ENCODE data around the gene HS3ST5. TPM values are rescaled to one million over a fixed set of nuclear protein-coding genes. Genes with fewer than 3 reads are reported as not detected.

HS3ST5 gene
- polyA plus RNA-seq, 3 donors, result not detected

GRCh38 chr6:114361036-114361435, 18.2 kb upstream of the HS3ST5 start:
- Mint-ChIP-seq H3K4me3 (no peak overlapping the region), H3K36me3 (no peaks in the 10 kb centered on the region), H3K9me3 (peaks cover 0 to 5% (median 2%) of the 10 kb centered on the region in 7 donors), H3K27ac (no peak overlapping the region), H3K4me1 (no peaks in the 10 kb centered on the region), H3K27me3 (ENCODE audit: low read depth in 3 of 3) (peaks cover 0 to 3% (median 0%) of the 10 kb centered on the region in 3 donors)
- Histone ChIP-seq H3K9me3 (replicated peaks in 1 of 2; ENCODE audit: control insufficient read depth in 1 of 2, insufficient read depth in 1 of 2, low read length in 2 of 2) (no peaks in the 10 kb centered on the region), H2AFZ (ENCODE audit: insufficient read depth, low read depth, low read length, poor library complexity, severe bottlenecking) (no peak overlapping the region), H3K4me3 (replicated peaks in 1 of 3; ENCODE audit: low read depth in 2 of 3, low read length in 3 of 3) (no peak overlapping the region), H3K4me2 (replicated peaks; ENCODE audit: extremely low read depth, low read length, poor library complexity, severe bottlenecking) (no peak overlapping the region), H3K36me3 (replicated peaks in 1 of 2; ENCODE audit: control insufficient read depth in 1 of 2, insufficient read depth in 2 of 2, low read length in 2 of 2) (no peaks in the 10 kb centered on the region), H3K79me2 (ENCODE audit: insufficient read depth, low read length) (no peaks in the 10 kb centered on the region), H3K27ac (ENCODE audit: low read depth in 1 of 2, low read length in 2 of 2) (no peak overlapping the region), H4K20me1 (ENCODE audit: insufficient read depth, low read length) (no peaks in the 10 kb centered on the region), H3K27me3 (ENCODE audit: control insufficient read depth in 2 of 2, insufficient read depth in 2 of 2, low read length in 2 of 2) (no peaks in the 10 kb centered on the region), H3K4me1 (ENCODE audit: control insufficient read depth in 1 of 2, insufficient read depth in 2 of 2, low read length in 2 of 2) (no peaks in the 10 kb centered on the region), H3K9ac (ENCODE audit: insufficient read depth, low read length, poor library complexity, severe bottlenecking) (no peak overlapping the region)
- intact Hi-C loops (cut with micrococcal nuclease), result no loop called here
- no CpG with 5 or more reads among the region's 1 CpG for WGBS (ENCODE audit: insufficient coverage)
- no peak for TF ChIP-seq CTCF (IDR thresholded peaks at IDR 0.05)
- DNase-seq, result no peak

GRCh38 chr6:114355300-114355699, 12.5 kb upstream of the HS3ST5 start:
- Mint-ChIP-seq H3K9me3 (peaks cover 0 to 2% (median 0%) of the 10 kb centered on the region in 7 donors), H3K4me1 (no peaks in the 10 kb centered on the region), H3K27ac (no peak overlapping the region), H3K27me3 (ENCODE audit: low read depth in 3 of 3) (peaks cover 0 to 2% (median 0%) of the 10 kb centered on the region in 3 donors), H3K4me3 (no peak overlapping the region), H3K36me3 (no peaks in the 10 kb centered on the region)
- no peaks in the 10 kb centered on the region for H3K9me3 ChIP-seq (replicated peaks in 1 of 2; ENCODE audit: control insufficient read depth in 1 of 2, insufficient read depth in 1 of 2, low read length in 2 of 2)
- intact Hi-C loops (cut with micrococcal nuclease), result no loop called here
- TF ChIP-seq CTCF (IDR thresholded peaks at IDR 0.05), result no peak
- H3K27ac ChIP-seq (ENCODE audit: low read depth in 1 of 2, low read length in 2 of 2), result no peak overlapping the region
- no peaks in the 10 kb centered on the region for H3K36me3 ChIP-seq (replicated peaks in 1 of 2; ENCODE audit: control insufficient read depth in 1 of 2, insufficient read depth in 2 of 2, low read length in 2 of 2)
- H3K4me1 ChIP-seq (ENCODE audit: control insufficient read depth in 1 of 2, insufficient read depth in 2 of 2, low read length in 2 of 2), result no peaks in the 10 kb centered on the region
- H4K20me1 ChIP-seq (ENCODE audit: insufficient read depth, low read length), result no peaks in the 10 kb centered on the region
- no peaks in the 10 kb centered on the region for H3K79me2 ChIP-seq (ENCODE audit: insufficient read depth, low read length)
- no peaks in the 10 kb centered on the region for H3K27me3 ChIP-seq (ENCODE audit: control insufficient read depth in 2 of 2, insufficient read depth in 2 of 2, low read length in 2 of 2)
- H3K4me2 ChIP-seq (replicated peaks; ENCODE audit: extremely low read depth, low read length, poor library complexity, severe bottlenecking), result no peak overlapping the region
- H3K9ac ChIP-seq (ENCODE audit: insufficient read depth, low read length, poor library complexity, severe bottlenecking), result no peak overlapping the region
- H3K4me3 ChIP-seq (replicated peaks in 1 of 3; ENCODE audit: low read depth in 2 of 3, low read length in 3 of 3), result no peak overlapping the region
- H2AFZ ChIP-seq (ENCODE audit: insufficient read depth, low read depth, low read length, poor library complexity, severe bottlenecking), result no peak overlapping the region
- DNase-seq, result no peak
